Measurements from ENCODE around the gene PDK1. TPM values are rescaled to one million over a fixed set of nuclear protein-coding genes. Genes with fewer than 3 reads are reported as not detected.
A peak's percentile ranks its signal among the peaks of the same experiment; 100 is the strongest.

Gene PDK1
- 74.4 and 74.7 TPM in 2 replicates for total RNA-seq (2021)
- long read RNA-seq, full-length matches to known transcripts, result 182 of 255 reads
- long read RNA-seq, partial matches to known transcripts, result 15 of 255 reads
- long read RNA-seq, other reads (novel, unspliced or antisense), result 58 of 255 reads

DNA sequence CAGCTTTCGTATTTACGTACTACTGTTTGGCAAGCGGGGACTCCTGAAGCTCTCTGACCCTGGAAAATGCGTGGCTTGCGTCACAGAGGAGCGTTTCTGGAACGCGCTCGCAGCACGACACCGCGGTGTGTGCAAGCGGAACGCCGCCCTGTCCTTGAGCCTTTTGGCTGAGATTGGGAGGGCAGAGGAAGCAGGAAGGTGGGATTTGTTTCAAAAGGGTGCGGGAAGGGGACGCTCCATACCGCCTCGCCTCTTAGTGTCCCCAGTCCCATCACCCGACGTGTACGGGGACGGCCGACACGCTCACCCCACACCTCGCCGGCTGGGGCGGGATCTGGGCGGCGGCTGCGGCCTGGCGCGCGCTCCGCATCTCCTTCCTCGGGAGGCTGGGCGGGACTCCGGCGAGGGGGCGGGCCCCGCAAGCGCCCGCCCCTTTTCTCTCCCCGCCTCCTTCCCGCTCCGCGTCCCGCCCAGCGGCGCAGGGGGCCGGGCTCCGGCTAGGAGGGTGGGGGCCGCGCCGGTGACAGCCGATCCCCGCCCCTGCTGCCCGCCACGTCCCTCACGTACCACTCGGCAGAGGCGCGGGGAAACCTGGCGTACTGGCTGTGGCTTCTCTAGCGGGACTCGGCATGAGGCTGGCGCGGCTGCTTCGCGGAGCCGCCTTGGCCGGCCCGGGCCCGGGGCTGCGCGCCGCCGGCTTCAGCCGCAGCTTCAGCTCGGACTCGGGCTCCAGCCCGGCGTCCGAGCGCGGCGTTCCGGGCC lies at the start of gene PDK1:
TSS of gene PDK1 (plus strand) at position 569 of the 762 bp plus-strand sequence. CDS start at position 630, 61 bp downstream.
- Histone ChIP-seq H3K27ac (ENCODE audit: insufficient read length, low read depth, low read length) (no peak within 1 kb of the TSS), H3K23me2 (ENCODE audit: insufficient read length, low read depth, low read length, poor library complexity, severe bottlenecking) (peaks cover 4% of the 10 kb centered on the region), H3K9me3 (ENCODE audit: control insufficient read depth, low read depth, low read length) (no peaks in the 10 kb centered on the region), H3K27me3 (ENCODE audit: insufficient read depth, low read length) (no peaks in the 10 kb centered on the region), H4K5ac (ENCODE audit: insufficient read length, low read depth, low read length) (no peak within 1 kb of the TSS), H3K79me1 (ENCODE audit: insufficient read depth, low read depth, low read length, poor library complexity, severe bottlenecking) (no peaks in the 10 kb centered on the region), H3K4me2 (ENCODE audit: insufficient read depth, insufficient read length, low read length) (peak within 1 kb of the TSS; percentile 84), H4K8ac (replicated peaks; ENCODE audit: insufficient read length, low read depth, low read length) (no peak within 1 kb of the TSS), H2BK15ac (ENCODE audit: low read depth, low read length) (no peak within 1 kb of the TSS), H3K4ac (ENCODE audit: low read depth, low read length) (no peak within 1 kb of the TSS), H4K91ac (ENCODE audit: insufficient read length, low read depth, low read length) (no peak within 1 kb of the TSS), H2BK120ac (ENCODE audit: low read depth, low read length, poor library complexity, severe bottlenecking) (no peak within 1 kb of the TSS), H2AK5ac (ENCODE audit: insufficient read length, low read length) (no peak within 1 kb of the TSS), H2BK5ac (ENCODE audit: insufficient read length, low read length) (no peak within 1 kb of the TSS), H2AFZ (ENCODE audit: low read length) (no peak within 1 kb of the TSS), H3K9ac (ENCODE audit: extremely low read depth, insufficient read length, low read length) (peak within 1 kb of the TSS; percentile 75), H3K79me2 (ENCODE audit: insufficient read depth, low read length) (peaks cover 9% of the 10 kb centered on the region; the same call in 1 of the 2 replicates), H3K4me1 (ENCODE audit: insufficient read depth, low read length) (peaks cover 9% of the 10 kb centered on the region; the same call in 1 of the 2 replicates), H3K56ac (ENCODE audit: insufficient read length, low read depth, low read length) (no peak within 1 kb of the TSS), H4K20me1 (ENCODE audit: control insufficient read depth, insufficient read depth, insufficient read length) (no peaks in the 10 kb centered on the region), H3K14ac (ENCODE audit: insufficient read depth, low read length) (peak within 1 kb of the TSS; percentile 83), H2BK12ac (ENCODE audit: insufficient read length, low read depth, low read length) (no peak within 1 kb of the TSS), H3K18ac (ENCODE audit: insufficient read length, low read depth, low read length) (peak within 1 kb of the TSS; percentile 92), H3T11ph (ENCODE audit: low read length) (no peak within 1 kb of the TSS), H3K23ac (ENCODE audit: insufficient read length, low read depth, low read length) (no peak within 1 kb of the TSS), H2BK20ac (ENCODE audit: low read depth, low read length, poor library complexity, severe bottlenecking) (no peak within 1 kb of the TSS)
- H3K36me3 Mint-ChIP-seq (ENCODE audit: insufficient read depth in 1 of 3, low read depth in 3 of 3), result peaks cover 12 to 27% (median 19%) of the 10 kb centered on the region in 3 experiments; a peak in 6 of 7 replicates
- H3K27ac Mint-ChIP-seq, result peak within 1 kb of the TSS; percentile 80 to 97 (median 94)
- no CpG with 5 or more reads among the region's 88 CpGs for WGBS (ENCODE audit: extremely low coverage, insufficient read length, low lambda C conversion rate)
- H3K27me3 Mint-ChIP-seq (ENCODE audit: low read depth), result no peaks in the 10 kb centered on the region; the same call in 1 of the 2 replicates
- TF ChIP-seq, protein P1, sequence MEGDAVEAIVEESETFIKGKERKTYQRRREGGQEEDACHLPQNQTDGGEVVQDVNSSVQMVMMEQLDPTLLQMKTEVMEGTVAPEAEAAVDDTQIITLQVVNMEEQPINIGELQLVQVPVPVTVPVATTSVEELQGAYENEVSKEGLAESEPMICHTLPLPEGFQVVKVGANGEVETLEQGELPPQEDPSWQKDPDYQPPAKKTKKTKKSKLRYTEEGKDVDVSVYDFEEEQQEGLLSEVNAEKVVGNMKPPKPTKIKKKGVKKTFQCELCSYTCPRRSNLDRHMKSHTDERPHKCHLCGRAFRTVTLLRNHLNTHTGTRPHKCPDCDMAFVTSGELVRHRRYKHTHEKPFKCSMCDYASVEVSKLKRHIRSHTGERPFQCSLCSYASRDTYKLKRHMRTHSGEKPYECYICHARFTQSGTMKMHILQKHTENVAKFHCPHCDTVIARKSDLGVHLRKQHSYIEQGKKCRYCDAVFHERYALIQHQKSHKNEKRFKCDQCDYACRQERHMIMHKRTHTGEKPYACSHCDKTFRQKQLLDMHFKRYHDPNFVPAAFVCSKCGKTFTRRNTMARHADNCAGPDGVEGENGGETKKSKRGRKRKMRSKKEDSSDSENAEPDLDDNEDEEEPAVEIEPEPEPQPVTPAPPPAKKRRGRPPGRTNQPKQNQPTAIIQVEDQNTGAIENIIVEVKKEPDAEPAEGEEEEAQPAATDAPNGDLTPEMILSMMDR (conservative IDR thresholded peaks at IDR 0.05), result no peak
- peak within 1 kb of the TSS; percentile 86 to 94 for H3K4me3 Mint-ChIP-seq
- DNase-seq, result peak; percentile 83
- peaks cover 66 to 69% of the 10 kb centered on the region in 2 experiments for H3K4me1 Mint-ChIP-seq
- peaks cover 0 to 4% of the 10 kb centered on the region in 2 experiments; a peak in 3 of 5 replicates for H3K9me3 Mint-ChIP-seq
